Erythroblast (primary cell): ENCODE results near the gene LOXL1.

Experiments
- GATA1 ChIP-seq: IDR thresholded peaks from 2 replicates; pipeline ENCODE4 v1.6.1; 2011; ENCODE audit warnings: low read depth, mild to moderate bottlenecking, control low read depth, low read length, moderate library complexity
- POLR2A ChIP-seq: IDR thresholded peaks from 2 replicates; pipeline ENCODE4 v1.6.1; 2011; ENCODE audit warnings: mild to moderate bottlenecking, low read length

GRCh38 chr15:73972984-73973682 lies 46.9 kb downstream of the LOXL1 start:
- TF ChIP-seq POLR2A: no peak
- TF ChIP-seq GATA1: no peak
